Posterior vena cava (tissue), 2 donors: ENCODE results near the gene PGF. TPM values are rescaled to one million over a fixed set of nuclear protein-coding genes. Genes with fewer than 3 reads are reported as not detected.

Experiments
- total RNA-seq, 2 donors: library from RNA; stranded (reverse); fragmentation: NEBNext Ultra II Directional; extraction: Animal tissue kit (Norgen Biotek cat#: 25700); gene quantifications; one replicate each; pipeline ENCODE4 v1.2.1, GENCODE V29; 2021
- donor health status: DM: yes; HTN: yes; CAD: no.
- donor health status: DM: yes; HTN: yes; CAD: no.

PGF gene
- total RNA-seq, 2 donors from 2014 or later: 7.7 to 11.2 TPM

Other genes with a start within 250 kb of the PGF start
- gene AREL1, start 242.5 kb downstream of the PGF start, total RNA-seq: 10 to 100 TPM; 22.1 to 25.7 TPM
- gene FCF1, start 242.5 kb downstream of the PGF start, total RNA-seq: 10 to 100 TPM; 41.2 to 42.4 TPM
- 10 to 100 TPM; 46.8 to 52.4 TPM for gene YLPM1, start 192.3 kb downstream of the PGF start, total RNA-seq
- not detected for gene PROX2, start 79.5 kb downstream of the PGF start, total RNA-seq
- 10 to 100 TPM; 70.4 to 85.0 TPM for gene DLST, start 73.7 kb downstream of the PGF start, total RNA-seq
- 10 to 100 TPM in 1 of 2 donors, 1 to 10 TPM in 1; 9.6 to 17.0 TPM for gene RPS6KL1, start 32.3 kb downstream of the PGF start, total RNA-seq
- 10 to 100 TPM; 22.3 to 29.5 TPM for gene EIF2B2, start 47.3 kb upstream of the PGF start, total RNA-seq
- 10 to 100 TPM; 27.2 to 28.2 TPM for gene MLH3, start 95.9 kb upstream of the PGF start, total RNA-seq
- gene ACYP1, start 108.4 kb upstream of the PGF start, total RNA-seq: 10 to 100 TPM in 1 of 2 donors, 1 to 10 TPM in 1; 8.2 to 11.5 TPM
- gene ZC2HC1C, start 114.0 kb upstream of the PGF start, total RNA-seq: 1 to 10 TPM in 1 of 2 donors, under 1 TPM in 1; 0.46 to 2.3 TPM
- 10 to 100 TPM; 68.7 to 86.2 TPM for gene NEK9, start 171.5 kb upstream of the PGF start, total RNA-seq
- gene TMED10, start 221.0 kb upstream of the PGF start, total RNA-seq: 100 to 1,000 TPM; 259 to 311 TPM